Liver (tissue), 9 donors: ENCODE measurements around the gene NCKAP5L. TPM values are rescaled to one million over a fixed set of nuclear protein-coding genes. Genes with fewer than 3 reads are reported as not detected.

Experiments used
- DNase-seq: peaks from one replicate; pipeline ENCODE4 v3.0.0-alpha.2; 2017; ENCODE audit warnings: low spot score
- H3K27ac ChIP-seq, 2 donors: one replicate each; pipeline ENCODE4 v1.7.0; 2013; ENCODE audit warnings: inconsistent platforms in 2 of 2, low read length in 2 of 2, control low read depth in 1 of 2, low read depth in 1 of 2, mild to moderate bottlenecking in 1 of 2
- H3K27me3 ChIP-seq, 4 donors: one replicate each; pipeline versions ENCODE4 v1.6.1 to v1.7.0; 2013; ENCODE audit warnings: low read length in 3 of 4, inconsistent platforms in 1 of 4, mild to moderate bottlenecking in 1 of 4, moderate library complexity in 1 of 4; ENCODE audit not compliant: control insufficient read depth in 4 of 4, insufficient read depth in 4 of 4
- H3K36me3 ChIP-seq, 4 donors: one replicate each; pipeline versions ENCODE4 v1.6.1 to v1.7.0; 2013; ENCODE audit warnings: low read length in 3 of 4, mild to moderate bottlenecking in 3 of 4, low read depth in 1 of 4, moderate library complexity in 1 of 4; ENCODE audit not compliant: control insufficient read depth in 4 of 4, insufficient read depth in 3 of 4
- H3K4me1 ChIP-seq, 4 donors: one replicate each; pipeline versions ENCODE4 v1.6.1 to v1.7.0; 2013; ENCODE audit warnings: low read length in 3 of 4, mild to moderate bottlenecking in 3 of 4, moderate library complexity in 1 of 4; ENCODE audit not compliant: control insufficient read depth in 4 of 4, insufficient read depth in 4 of 4
- H3K4me3 ChIP-seq, 3 donors: one replicate each; pipeline versions ENCODE4 v1.6.1 to v1.7.0; 2013; ENCODE audit warnings: low read length in 3 of 3, control low read depth in 1 of 3, low read depth in 1 of 3, mild to moderate bottlenecking in 1 of 3
- H3K9ac ChIP-seq, 2 donors: one replicate each; pipeline ENCODE4 v1.7.0; 2013; ENCODE audit warnings: low read length in 2 of 2, mild to moderate bottlenecking in 2 of 2, moderate library complexity in 2 of 2, control low read depth in 1 of 2, low read depth in 1 of 2
- H3K9me3 ChIP-seq, 4 donors: one replicate each; pipeline versions ENCODE4 v1.6.1 to v1.7.0; 2013; ENCODE audit warnings: low read length in 3 of 4; ENCODE audit not compliant: control insufficient read depth in 4 of 4
- FOXA2 ChIP-seq: IDR thresholded peaks from 2 replicates; pipeline ENCODE4 v1.6.1; 2016; ENCODE audit warnings: antibody characterized with exemption
- HNF4A ChIP-seq, 2 donors: conservative IDR thresholded peaks; 2 replicates each; pipeline ENCODE4 v1.6.1; 2016; ENCODE audit warnings: antibody characterized with exemption in 2 of 2, mild to moderate bottlenecking in 2 of 2
- JUND ChIP-seq, 2 donors: IDR thresholded peaks; 2 replicates each; pipeline ENCODE4 v1.6.1; 2016; ENCODE audit warnings: antibody characterized with exemption in 2 of 2
- MAX ChIP-seq: IDR thresholded peaks from 2 replicates; pipeline ENCODE4 v1.6.1; 2016; ENCODE audit warnings: antibody characterized with exemption
- NR2F2 ChIP-seq: IDR thresholded peaks from 2 replicates; pipeline ENCODE4 v1.6.1; 2016; ENCODE audit warnings: antibody characterized with exemption
- RXRA ChIP-seq, 2 donors: IDR thresholded peaks; 2 replicates each; pipeline ENCODE4 v1.6.1; 2017 to 2018; ENCODE audit warnings: antibody characterized with exemption in 2 of 2, mild to moderate bottlenecking in 1 of 2
- YY1 ChIP-seq: IDR thresholded peaks from 2 replicates; pipeline ENCODE4 v1.6.1; 2016; ENCODE audit warnings: antibody characterized with exemption, mild to moderate bottlenecking
- WGBS: extraction: QIAGEN DNeasy Blood & Tissue Kit; methylation state at CpG from one replicate; pipeline ENCODE4 v1.1.7; 2013; 5-methylcytosine and 5-hydroxymethylcytosine counted together
- polyA plus RNA-seq, 2 donors: library from polyadenylated mRNA; stranded (reverse) in 1 of 2; unstranded in 1 of 2; fragments of 200-250 nt in 1 of 2; fragments of >200 nt in 1 of 2; fragmentation: Nextera tagmentation in 1 of 2; extraction: Ambion mirVana in 1 of 2; gene quantifications; one replicate each; pipeline versions ENCODE4 v1.2.1 to v1.2.3, GENCODE V29; 2013 to 2015
- total RNA-seq, 2 donors: library from RNA; depleted of rRNA; stranded (reverse); fragments of >200 nt; gene quantifications; one replicate each; pipeline ENCODE4 v1.2.3, GENCODE V29; 2014
- TF ChIP-seq, protein P1 (sequence below): fragments of 150-350 bp; IDR thresholded peaks from 2 replicates; pipeline ENCODE4 v1.5.1; 2017; ENCODE audit warnings: improper control_type of control experiment, low read depth, low read length; ENCODE audit not compliant: missing input control
- donor health status: healthy.
- donor health status: healthy.
- donor health status: healthy.
- donor health status: healthy.
- donor health status: healthy.

Gene NCKAP5L
- total and polyA plus RNA-seq, 4 donors = 2.9 to 6.8 (median 4.2) TPM

GRCh38 chr12:49825971-49826421, 2.2 kb downstream of the NCKAP5L start (continued):
- TF ChIP-seq MAX = no peak
- TF ChIP-seq YY1 = no peak
- TF ChIP-seq, protein P1, sequence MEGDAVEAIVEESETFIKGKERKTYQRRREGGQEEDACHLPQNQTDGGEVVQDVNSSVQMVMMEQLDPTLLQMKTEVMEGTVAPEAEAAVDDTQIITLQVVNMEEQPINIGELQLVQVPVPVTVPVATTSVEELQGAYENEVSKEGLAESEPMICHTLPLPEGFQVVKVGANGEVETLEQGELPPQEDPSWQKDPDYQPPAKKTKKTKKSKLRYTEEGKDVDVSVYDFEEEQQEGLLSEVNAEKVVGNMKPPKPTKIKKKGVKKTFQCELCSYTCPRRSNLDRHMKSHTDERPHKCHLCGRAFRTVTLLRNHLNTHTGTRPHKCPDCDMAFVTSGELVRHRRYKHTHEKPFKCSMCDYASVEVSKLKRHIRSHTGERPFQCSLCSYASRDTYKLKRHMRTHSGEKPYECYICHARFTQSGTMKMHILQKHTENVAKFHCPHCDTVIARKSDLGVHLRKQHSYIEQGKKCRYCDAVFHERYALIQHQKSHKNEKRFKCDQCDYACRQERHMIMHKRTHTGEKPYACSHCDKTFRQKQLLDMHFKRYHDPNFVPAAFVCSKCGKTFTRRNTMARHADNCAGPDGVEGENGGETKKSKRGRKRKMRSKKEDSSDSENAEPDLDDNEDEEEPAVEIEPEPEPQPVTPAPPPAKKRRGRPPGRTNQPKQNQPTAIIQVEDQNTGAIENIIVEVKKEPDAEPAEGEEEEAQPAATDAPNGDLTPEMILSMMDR = no peak
- no peak for TF ChIP-seq FOXA2

- H3K4me3 ChIP-seq = no peak overlapping the region
- peaks cover 6 to 25% (median 16%) of the 10 kb centered on the region in 4 donors for H3K4me1 ChIP-seq
- no peak for TF ChIP-seq JUND (IDR thresholded peaks at IDR 0.05)
- no peaks in the 10 kb centered on the region for H3K9me3 ChIP-seq
- 76% methylated on average over 5 of the region's 5 CpGs for WGBS
- no peak for DNase-seq
- H3K27me3 ChIP-seq = no peaks in the 10 kb centered on the region
- no peak overlapping the region for H3K9ac ChIP-seq
- no peak overlapping the region for H3K27ac ChIP-seq
- H3K36me3 ChIP-seq = no peaks in the 10 kb centered on the region
Observed at GRCh38 chr12:49825360-49825970, 2.7 kb downstream of the NCKAP5L start.

DNA sequence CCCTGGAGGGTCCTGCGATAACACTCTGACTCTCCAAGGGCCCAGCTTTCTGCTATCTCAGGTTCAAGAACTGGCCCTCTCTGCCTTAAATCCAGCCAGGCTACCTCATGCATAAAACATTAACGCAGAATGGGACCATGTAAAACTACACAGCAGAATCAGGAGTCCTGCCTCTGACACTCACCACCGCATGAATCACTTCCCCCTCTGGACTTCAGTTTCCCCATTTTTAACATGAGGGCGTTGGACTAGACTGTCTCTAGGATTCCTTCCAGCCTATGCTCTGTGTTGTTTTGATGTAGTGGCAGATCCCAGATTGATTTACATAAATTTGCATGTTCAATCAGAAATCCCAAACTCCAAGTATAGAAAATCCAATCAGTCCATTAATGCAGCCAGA, 3.3 kb downstream of the NCKAP5L start:
- Histone ChIP-seq H3K4me3 (no peak overlapping the region), H3K4me1 (peaks cover 6 to 25% (median 16%) of the 10 kb centered on the region in 4 donors), H3K9ac (no peak overlapping the region), H3K36me3 (no peaks in the 10 kb centered on the region), H3K9me3 (no peaks in the 10 kb centered on the region), H3K27me3 (no peaks in the 10 kb centered on the region), H3K27ac (no peak overlapping the region)
- TF ChIP-seq NR2F2 (no peak), MAX (no peak), RXRA (IDR thresholded peaks at IDR 0.05) (no peak), HNF4A (conservative IDR thresholded peaks at IDR 0.05) (no peak), FOXA2 (no peak)
- no peak for DNase-seq
- WGBS = 88% methylated on average over 4 of the region's 4 CpGs

GRCh38 chr12:49824416-49824815, 3.8 kb downstream of the NCKAP5L start:
- Histone ChIP-seq H3K4me1 (peaks cover 6 to 25% (median 16%) of the 10 kb centered on the region in 4 donors), H3K27ac (no peak overlapping the region), H3K9ac (no peak overlapping the region), H3K9me3 (no peaks in the 10 kb centered on the region), H3K4me3 (no peak overlapping the region), H3K27me3 (no peaks in the 10 kb centered on the region), H3K36me3 (no peaks in the 10 kb centered on the region)
- no peak for DNase-seq
- WGBS = 93% methylated on average over 8 of the region's 8 CpGs
- TF ChIP-seq FOXA2 = no peak
- TF ChIP-seq, protein P1 = no peak
